GM12878 (cell line): Measurements from ENCODE around the gene SLC9A7. TPM values are rescaled to one million over a fixed set of nuclear protein-coding genes. Genes with fewer than 3 reads are reported as not detected.
A peak's percentile ranks its signal among the peaks of the same experiment; 100 is the strongest.

ENCODE experiments used
- BCL11A ChIP-seq: IDR thresholded peaks from 2 replicates; pipeline ENCODE4 v1.6.1; 2011; ENCODE audit warnings: low read depth, low read length
- CHD2 ChIP-seq: IDR thresholded peaks from 2 replicates; pipeline ENCODE4 v1.6.1; 2011; ENCODE audit warnings: low read depth, low read length, improper control_type of control experiment, borderline replicate concordance
- EED ChIP-seq: sonication (generic); IDR thresholded peaks from 2 replicates; pipeline ENCODE4 v1.6.1; 2016; ENCODE audit warnings: antibody characterized with exemption, low read depth
- ETV6 ChIP-seq, 2 experiments: fragments of 450-650 bp in 1 of 2; IDR thresholded peaks in 1 of 2; conservative IDR thresholded peaks in 1 of 2; 2 replicates each; pipeline ENCODE4 v1.6.1; 2014; ENCODE audit warnings: antibody characterized with exemption in 1 of 2, borderline replicate concordance in 1 of 2, low read depth in 1 of 2, mild to moderate bottlenecking in 1 of 2, moderate library complexity in 1 of 2
- FOXK2 ChIP-seq: fragments of 450-650 bp; IDR thresholded peaks from 2 replicates; pipeline ENCODE4 v1.6.1; 2017; ENCODE audit warnings: mild to moderate bottlenecking, moderate library complexity
- JUNB ChIP-seq: IDR thresholded peaks from 2 replicates; pipeline ENCODE4 v1.6.1; 2016; ENCODE audit warnings: antibody characterized with exemption, mild to moderate bottlenecking
- JUND ChIP-seq: IDR thresholded peaks from 2 replicates; pipeline ENCODE4 v1.6.1; 2012; ENCODE audit warnings: low read depth, mild to moderate bottlenecking, low read length, improper control_type of control experiment, moderate library complexity
- MYB ChIP-seq: fragments of 150-350 bp; IDR thresholded peaks from 2 replicates; pipeline ENCODE4 v1.6.1; 2014; ENCODE audit warnings: mild to moderate bottlenecking, low read depth, low read length, borderline replicate concordance
- NR2F1 ChIP-seq: fragments of 450-650 bp; conservative IDR thresholded peaks from 2 replicates; pipeline ENCODE4 v1.6.1; 2017; ENCODE audit warnings: mild to moderate bottlenecking
- PAX8 ChIP-seq: fragments of 450-650 bp; IDR thresholded peaks from 2 replicates; pipeline ENCODE4 v1.6.1; 2017; ENCODE audit warnings: mild to moderate bottlenecking, moderate library complexity
- RELA ChIP-seq: fragments of 450-650 bp; IDR thresholded peaks from 2 replicates; pipeline ENCODE4 v1.8.0; 2014; ENCODE audit warnings: borderline replicate concordance; ENCODE audit not compliant: partially characterized antibody
- SKIL ChIP-seq: fragments of 450-650 bp; IDR thresholded peaks from 2 replicates; pipeline ENCODE4 v1.6.1; 2017; ENCODE audit warnings: mild to moderate bottlenecking, low read depth, inconsistent platforms; ENCODE audit not compliant: poor library complexity, severe bottlenecking
- SPI1 ChIP-seq: IDR thresholded peaks from 2 replicates; pipeline ENCODE4 v1.6.1; 2011; ENCODE audit warnings: low read depth, mild to moderate bottlenecking, low read length, moderate library complexity, borderline replicate concordance; ENCODE audit not compliant: insufficient read depth
- TCF7 ChIP-seq: IDR thresholded peaks from 2 replicates; pipeline ENCODE4 v1.6.1; 2014; ENCODE audit warnings: antibody characterized with exemption, borderline replicate concordance
- ZBTB40 ChIP-seq: fragments of 450-650 bp; IDR thresholded peaks from 2 replicates; pipeline ENCODE4 v1.6.1; 2016; ENCODE audit warnings: mild to moderate bottlenecking, moderate library complexity, borderline replicate concordance
- ZNF274 ChIP-seq: IDR thresholded peaks from one replicate; pipeline ENCODE4 v1.8.0; 2011; ENCODE audit not compliant: insufficient read length, insufficient read depth
- polyA plus RNA-seq, 11 experiments: library from polyadenylated mRNA; depleted of rRNA in 4 of 11; unstranded in 6 of 11; stranded (reverse) in 5 of 11; fragments of >200 nt; fragmentation: Nextera tagmentation in 4 of 11; fragmentation: Illumina TruSeq in 1 of 11; extraction: Ambion mirVana in 4 of 11; extraction: Trizol in 1 of 11; gene quantifications; 1 replicate in 1 of 11; 2 replicates in 10 of 11; pipeline versions ENCODE4 v1.2.1 to v1.2.3, GENCODE V29; 2011 to 2016; ENCODE audit warnings: inconsistent platforms in 2 of 11, missing spikeins in 2 of 11, low read depth in 1 of 11
- total RNA-seq, 4 experiments: library from RNA; depleted of rRNA in 3 of 4; stranded (reverse); fragments of >200 nt in 3 of 4; fragmentation: Illumina TruSeq in 1 of 4; extraction: Trizol in 1 of 4; gene quantifications; 2 replicates each; pipeline versions ENCODE4 v1.2.1 to v1.2.3, GENCODE V29; 2013 to 2021
- TF ChIP-seq, protein P1 (sequence below): IDR thresholded peaks from 2 replicates; pipeline ENCODE4 v1.6.1; 2012; ENCODE audit warnings: low read length, inconsistent platforms
- TF ChIP-seq, protein P2 (sequence below): fragments of 450-650 bp; IDR thresholded peaks from 2 replicates; pipeline ENCODE4 v1.6.1; 2017; ENCODE audit warnings: borderline replicate concordance

Gene SLC9A7
- total and polyA plus RNA-seq, 10 of the 15 experiments (the other 5 are each of a cell fraction or from before 2014, with no cell fraction given): 5.0 to 62.8 (median 30.5) TPM

- TF ChIP-seq ZBTB40: no peak
- no peak for TF ChIP-seq PAX8
- TF ChIP-seq TCF7: no peak
- TF ChIP-seq ETV6 (conservative IDR thresholded peaks at IDR 0.05 in 1 of 2, IDR thresholded peaks at IDR 0.05 in 1 of 2; ENCODE audit: borderline replicate concordance in 1 of 2, low read depth in 1 of 2): peak in 1 of 2 experiments; percentile 51; a peak in 1 of 4 replicates
- no peak for TF ChIP-seq JUND
- peak; percentile 31; the same call in 1 of the 2 replicates for TF ChIP-seq EED
- no peak for TF ChIP-seq RELA
- no peak for TF ChIP-seq CHD2
- TF ChIP-seq, protein P1, sequence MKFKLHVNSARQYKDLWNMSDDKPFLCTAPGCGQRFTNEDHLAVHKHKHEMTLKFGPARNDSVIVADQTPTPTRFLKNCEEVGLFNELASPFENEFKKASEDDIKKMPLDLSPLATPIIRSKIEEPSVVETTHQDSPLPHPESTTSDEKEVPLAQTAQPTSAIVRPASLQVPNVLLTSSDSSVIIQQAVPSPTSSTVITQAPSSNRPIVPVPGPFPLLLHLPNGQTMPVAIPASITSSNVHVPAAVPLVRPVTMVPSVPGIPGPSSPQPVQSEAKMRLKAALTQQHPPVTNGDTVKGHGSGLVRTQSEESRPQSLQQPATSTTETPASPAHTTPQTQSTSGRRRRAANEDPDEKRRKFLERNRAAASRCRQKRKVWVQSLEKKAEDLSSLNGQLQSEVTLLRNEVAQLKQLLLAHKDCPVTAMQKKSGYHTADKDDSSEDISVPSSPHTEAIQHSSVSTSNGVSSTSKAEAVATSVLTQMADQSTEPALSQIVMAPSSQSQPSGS: peak; percentile 50; the same call in 1 of the 2 replicates
- peak; percentile 85 for TF ChIP-seq JUNB
- TF ChIP-seq SPI1: peak; percentile 54; the same call in 1 of the 2 replicates
- no peak for TF ChIP-seq FOXK2
- TF ChIP-seq BCL11A: peak; percentile 78; the same call in 1 of the 2 replicates
- TF ChIP-seq SKIL: no peak
- peak; percentile 63; the same call in 1 of the 2 replicates for TF ChIP-seq NR2F1
- TF ChIP-seq MYB: no peak
- TF ChIP-seq, protein P2, sequence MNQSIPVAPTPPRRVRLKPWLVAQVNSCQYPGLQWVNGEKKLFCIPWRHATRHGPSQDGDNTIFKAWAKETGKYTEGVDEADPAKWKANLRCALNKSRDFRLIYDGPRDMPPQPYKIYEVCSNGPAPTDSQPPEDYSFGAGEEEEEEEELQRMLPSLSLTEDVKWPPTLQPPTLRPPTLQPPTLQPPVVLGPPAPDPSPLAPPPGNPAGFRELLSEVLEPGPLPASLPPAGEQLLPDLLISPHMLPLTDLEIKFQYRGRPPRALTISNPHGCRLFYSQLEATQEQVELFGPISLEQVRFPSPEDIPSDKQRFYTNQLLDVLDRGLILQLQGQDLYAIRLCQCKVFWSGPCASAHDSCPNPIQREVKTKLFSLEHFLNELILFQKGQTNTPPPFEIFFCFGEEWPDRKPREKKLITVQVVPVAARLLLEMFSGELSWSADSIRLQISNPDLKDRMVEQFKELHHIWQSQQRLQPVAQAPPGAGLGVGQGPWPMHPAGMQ: no peak
- TF ChIP-seq ZNF274: no peak
Observed at GRCh38 chrX:46580613-46581012, 178.3 kb downstream of the SLC9A7 start (continued).
